Ovary (tissue), 9 donors: Measurements from ENCODE around the gene SERPINF2. TPM values are rescaled to one million over a fixed set of nuclear protein-coding genes. Genes with fewer than 3 reads are reported as not detected.
"Not testable (repeated sequence)": the region's sequence is repeated elsewhere in the genome, so short reads cannot be mapped to it uniquely, and the experiment has no call there.

Experiments used
- DNase-seq, 5 donors: peaks; one replicate each; pipeline ENCODE4 v3.0.0-alpha.2; 2019 to 2020
- H3K27ac ChIP-seq, 2 donors: fragments of 200-600 bp; one replicate each; pipeline versions ENCODE4 v1.5.1 to v1.8.0; 2019 to 2022
- H3K27me3 ChIP-seq: fragments of 200-600 bp; one replicate; pipeline ENCODE4 v1.8.0; 2022
- H3K36me3 ChIP-seq: fragments of 200-600 bp; sonication (generic); one replicate; pipeline ENCODE4 v1.5.1; 2019
- H3K4me1 ChIP-seq: one replicate; pipeline ENCODE4 v1.8.1; 2013; ENCODE audit warnings: mild to moderate bottlenecking, moderate library complexity; ENCODE audit not compliant: insufficient read depth
- H3K4me3 ChIP-seq: fragments of 200-600 bp; sonication (generic); one replicate; pipeline ENCODE4 v1.5.1; 2017
- H3K9me3 ChIP-seq, 2 donors: fragments of 200-600 bp in 1 of 2; sonication (generic) in 1 of 2; one replicate each; pipeline versions ENCODE4 v1.5.1 to v1.8.1; 2013 to 2019; ENCODE audit warnings: mild to moderate bottlenecking in 1 of 2, moderate library complexity in 1 of 2
- CTCF ChIP-seq, 3 donors: fragments of 450-650 bp in 2 of 3; fragments of 200-600 bp in 1 of 3; IDR thresholded peaks; one replicate each; pipeline versions ENCODE4 v1.5.1 to v1.8.0; 2016 to 2022; ENCODE audit warnings: antibody characterized with exemption in 3 of 3, mild to moderate bottlenecking in 1 of 3
- EP300 ChIP-seq: sonication (generic); formaldehyde crosslinking; IDR thresholded peaks from one replicate; pipeline ENCODE4 v1.6.1; 2017; ENCODE audit warnings: antibody characterized with exemption
- POLR2A ChIP-seq: fragments of 450-650 bp; IDR thresholded peaks from one replicate; pipeline ENCODE4 v1.6.1; 2017; ENCODE audit warnings: antibody characterized with exemption, mild to moderate bottlenecking, moderate library complexity
- WGBS, 3 donors: extraction: QIAGEN DNeasy Blood & Tissue Kit in 1 of 3; methylation state at CpG; one replicate each; pipeline versions ENCODE4 v1.1.5 to v1.1.7; 2013 to 2017; 5-methylcytosine and 5-hydroxymethylcytosine counted together
- intact Hi-C, 4 donors: fragments of 100-400 bp; cut with DNase I; formaldehyde crosslinking; loops; one replicate each; pipeline versions ENCODE4 v1.11.0 to v1.15.1; 2022 to 2023
- polyA plus RNA-seq, 2 donors: library from polyadenylated mRNA; stranded (reverse); fragments of 200-250 nt in 1 of 2; fragments of 350-450 nt in 1 of 2; fragmentation: Illumina TruSeq in 1 of 2; extraction: RNeasy Lipid Tissue Mini Kit (QIAGEN cat#74804) in 1 of 2; gene quantifications; one replicate each; pipeline ENCODE4 v1.2.3, GENCODE V29; 2013 to 2014
- total RNA-seq, 7 donors: library from RNA; depleted of rRNA in 2 of 7; stranded (reverse); fragments of >200 nt in 2 of 7; fragmentation: NEBNext Ultra II Directional in 3 of 7; extraction: Animal tissue kit (Norgen Biotek cat#: 25700) in 3 of 7; gene quantifications; one replicate each; pipeline versions ENCODE4 v1.1.0 to v1.2.4, GENCODE V29; 2016 to 2023
- donor health status: DM: no; HTN: no; CAD: no; lungs with moderate emphysema.
- donor health status: DM: no; HTN: no; CAD: no.
- donor health status: Bipolar disorder and iron deficiency.
- donor health status: DM: yes; HTN: yes; CAD: no.
- donor health status: DM: no; HTN: no; CAD: no.
- donor health status: DM: yes; HTN: yes; CAD: no.

SERPINF2 gene
- total and polyA plus RNA-seq, 9 donors = 1.7 to 45.2 (median 4.5) TPM

GRCh38 chr17:1792495-1793446 is 50.1 kb downstream of the SERPINF2 start:
- no peaks in the 10 kb centered on the region for H3K4me1 ChIP-seq
- H3K36me3 ChIP-seq = no peaks in the 10 kb centered on the region
- peak in 1 of 5 donors; percentile 17 for DNase-seq
- H3K9me3 ChIP-seq = no peaks in the 10 kb centered on the region
- 77 to 86% (median 84%) methylated on average over 23 of the region's 23 CpGs for WGBS, 3 donors
- TF ChIP-seq EP300 (no peak), CTCF (IDR thresholded peaks at IDR 0.05) (no peak), POLR2A (no peak)
- no peaks in the 10 kb centered on the region for H3K27me3 ChIP-seq
- intact Hi-C loops = no loop called here
- no peak overlapping the region for H3K4me3 ChIP-seq
- H3K27ac ChIP-seq = no peak overlapping the region

GRCh38 chr17:1793447-1793806 is 50.8 kb downstream of the SERPINF2 start:
- Histone ChIP-seq H3K36me3 (no peaks in the 10 kb centered on the region), H3K27me3 (no peaks in the 10 kb centered on the region), H3K27ac (no peak overlapping the region), H3K9me3 (no peaks in the 10 kb centered on the region), H3K4me1 (no peaks in the 10 kb centered on the region), H3K4me3 (no peak overlapping the region)
- DNase-seq = peak in 1 of 5 donors; percentile 10
- no peak for TF ChIP-seq POLR2A
- intact Hi-C loops = no loop called here
- 81 to 88% (median 83%) methylated on average over 1 of the region's 1 CpG for WGBS, 3 donors

GRCh38 chr17:1796800-1797199 is 54.1 kb downstream of the SERPINF2 start:
- TF ChIP-seq CTCF (IDR thresholded peaks at IDR 0.05) (no peak), POLR2A (no peak), EP300 (no peak)
- DNase-seq = peak in 1 of 5 donors; percentile 13
- H3K9me3 ChIP-seq = no peaks in the 10 kb centered on the region
- H3K36me3 ChIP-seq = no peaks in the 10 kb centered on the region
- H3K4me3 ChIP-seq = no peak overlapping the region
- WGBS, 3 donors = 0% methylated on average over 1 of the region's 1 CpG
- intact Hi-C loops = no loop called here
- no peaks in the 10 kb centered on the region for H3K27me3 ChIP-seq
- peak overlapping the region in 1 of 2 donors; percentile 42 for H3K27ac ChIP-seq
- no peaks in the 10 kb centered on the region for H3K4me1 ChIP-seq

GRCh38 chr17:1797323-1797722 is 54.7 kb downstream of the SERPINF2 start:
- H3K36me3 ChIP-seq = no peaks in the 10 kb centered on the region
- no peak overlapping the region for H3K4me3 ChIP-seq
- WGBS, 3 donors = 79 to 83% (median 81%) methylated on average over 3 of the region's 3 CpGs
- intact Hi-C loops = no loop called here
- H3K9me3 ChIP-seq = no peaks in the 10 kb centered on the region
- DNase-seq = peak in 1 of 5 donors; percentile 27
- no peaks in the 10 kb centered on the region for H3K27me3 ChIP-seq
- peak overlapping the region in 1 of 2 donors; percentile 42 for H3K27ac ChIP-seq
- no peaks in the 10 kb centered on the region for H3K4me1 ChIP-seq
- TF ChIP-seq EP300 (no peak), POLR2A (no peak), CTCF (IDR thresholded peaks at IDR 0.05) (no peak)

GRCh38 chr17:1797846-1798245 is 55.2 kb downstream of the SERPINF2 start:
- intact Hi-C loops, H3K27ac ChIP-seq, DNase-seq, H3K36me3 ChIP-seq, H3K9me3 ChIP-seq, H3K4me3 ChIP-seq, H3K27me3 ChIP-seq, H3K4me1 ChIP-seq: not testable (repeated sequence)
- WGBS, 3 donors = 90 to 95% (median 95%) methylated on average over 8 of the region's 8 CpGs
